Superior temporal gyrus (tissue), 1 donor: ENCODE data around the gene DIDO1.
"Not testable (repeated sequence)": the region's sequence is repeated elsewhere in the genome, so short reads cannot be mapped to it uniquely, and the experiment has no call there.

Experiments used
- DNase-seq: peaks from one replicate; pipeline ENCODE4 v3.0.0-alpha.2; 2016; ENCODE audit errors: extremely low spot score

Gene DIDO1

DNA sequence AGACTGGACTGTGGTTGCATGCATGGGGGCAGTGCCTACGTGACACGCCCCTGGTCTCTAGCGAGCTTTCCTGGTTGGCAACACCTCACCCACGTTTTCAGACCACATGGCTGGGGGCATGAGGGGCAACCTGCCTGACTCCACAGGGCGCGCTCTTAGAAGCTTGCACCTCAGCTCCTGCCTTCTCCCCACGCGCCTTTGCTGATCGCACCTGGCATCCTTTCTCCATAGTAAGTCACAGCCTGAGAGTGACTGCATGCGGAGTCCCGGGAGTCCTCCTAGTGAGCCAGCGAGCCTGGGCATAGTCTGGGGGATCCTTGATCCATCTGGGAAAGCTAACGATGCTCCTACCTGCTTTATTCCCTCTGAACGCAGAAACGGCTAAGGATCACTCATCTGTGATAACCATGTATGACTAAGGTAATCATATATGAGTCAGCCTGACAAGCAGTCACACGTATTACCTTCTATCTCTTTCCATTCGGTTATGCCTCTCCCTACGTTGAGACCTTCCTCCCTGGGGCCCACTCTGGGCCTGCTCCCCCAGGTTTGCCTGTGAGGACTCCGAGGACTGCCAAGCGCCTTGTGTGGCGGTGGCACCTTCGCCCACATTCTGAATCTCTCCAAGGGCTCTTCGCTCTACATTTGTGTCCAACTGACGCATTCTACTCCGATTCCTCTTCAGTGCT lies 69.2 kb downstream of the DIDO1 start:
- DNase-seq: no peak

DNA sequence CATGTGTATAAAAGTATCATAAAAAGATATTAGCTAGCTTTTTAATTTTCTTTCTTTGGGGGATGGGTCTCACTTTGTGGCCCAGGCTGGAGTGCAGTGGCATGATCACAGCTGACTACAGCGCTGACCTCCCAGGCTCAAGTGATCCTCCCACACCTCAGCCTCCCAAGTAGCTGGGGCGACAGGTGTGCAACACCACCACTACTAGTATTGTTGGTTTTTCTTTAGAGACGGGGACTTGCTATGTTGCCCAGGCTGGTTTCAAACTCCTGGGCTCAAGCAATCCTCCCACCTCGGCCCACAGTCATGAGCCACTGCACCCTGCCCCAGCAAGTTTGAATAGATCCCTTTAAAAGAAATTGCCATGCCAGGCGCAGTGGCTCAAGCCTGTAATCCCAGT lies 71.2 kb downstream of the DIDO1 start:
- DNase-seq: no peak

DNA sequence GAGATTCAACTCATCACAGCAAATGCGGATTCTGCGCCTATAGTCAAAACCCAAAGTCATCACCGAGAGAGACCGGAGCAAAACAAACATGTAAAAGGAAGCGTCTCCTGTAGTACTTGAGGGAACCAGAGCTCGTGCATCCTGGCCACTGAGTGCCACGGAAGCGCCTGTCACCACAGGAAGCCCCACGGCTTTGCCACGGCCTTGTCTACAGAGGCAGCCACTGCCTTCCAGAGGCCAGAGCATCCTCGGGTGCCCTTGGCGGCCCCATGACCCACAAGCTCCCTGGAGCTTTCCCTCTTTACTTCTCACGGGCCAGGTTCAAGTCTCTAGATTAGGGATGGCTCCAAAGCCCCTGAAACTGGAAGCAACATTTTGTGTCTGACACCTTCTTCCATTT lies 72.2 kb downstream of the DIDO1 start:
- no peak for DNase-seq

DNA sequence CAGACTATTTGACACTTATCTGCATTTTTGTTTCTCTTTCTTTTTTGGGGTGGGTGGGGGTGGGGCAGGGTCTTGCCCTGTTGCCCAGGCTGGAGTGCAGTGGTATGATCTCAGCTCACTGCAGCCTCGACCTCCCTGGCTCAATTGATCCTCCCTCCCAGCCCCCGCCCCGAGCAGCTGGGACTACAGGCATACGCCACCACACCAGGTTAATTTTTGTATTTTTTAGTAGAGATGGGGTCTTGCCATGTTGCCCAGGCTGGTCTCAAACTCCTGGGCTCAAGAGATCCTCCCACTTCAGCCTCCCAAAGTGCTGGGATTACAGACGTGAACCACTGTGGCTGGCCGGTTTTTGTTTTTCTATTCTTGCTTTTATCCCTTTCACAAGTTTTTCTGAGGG lies 73.0 kb downstream of the DIDO1 start:
- DNase-seq: not testable (repeated sequence)

DNA sequence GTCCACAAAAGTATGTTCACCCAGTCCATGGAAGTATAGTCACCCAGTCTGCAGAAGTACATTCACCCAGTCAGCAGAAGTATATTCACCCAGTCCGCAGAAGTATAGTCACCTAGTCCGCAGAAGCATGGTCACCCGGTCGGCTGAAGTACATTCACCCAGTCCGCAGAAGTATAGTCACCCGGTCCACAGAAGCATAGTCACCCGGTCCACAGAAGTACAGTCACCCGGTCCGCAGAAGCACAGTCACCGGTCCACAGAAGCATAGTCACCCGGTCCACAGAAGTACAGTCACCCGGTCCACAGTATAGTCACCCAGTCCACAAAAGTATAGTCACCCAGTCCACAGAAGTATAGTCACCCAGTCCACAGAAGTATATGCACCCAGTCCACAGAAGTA lies 73.5 kb downstream of the DIDO1 start:
- no peak for DNase-seq

DNA sequence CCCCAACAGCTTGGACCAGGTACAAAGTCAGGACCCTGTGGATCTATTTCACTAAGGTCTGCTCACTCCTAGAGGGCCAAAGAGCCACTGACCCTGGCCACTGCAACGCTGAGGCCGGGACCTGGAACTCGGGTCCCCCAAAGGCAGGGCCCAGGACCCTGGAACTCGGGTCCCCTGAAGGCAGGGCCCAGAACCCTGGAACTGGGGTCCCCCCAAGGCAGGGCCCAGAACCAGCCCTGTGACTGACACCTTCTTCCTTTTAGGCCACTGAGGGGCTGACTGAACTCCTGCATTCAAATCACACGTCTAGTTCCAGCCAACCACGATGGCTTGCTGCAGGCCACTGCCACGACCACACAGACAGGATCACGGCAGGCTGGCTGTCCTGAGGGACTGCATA lies 74.1 kb downstream of the DIDO1 start:
- no peak for DNase-seq

DNA sequence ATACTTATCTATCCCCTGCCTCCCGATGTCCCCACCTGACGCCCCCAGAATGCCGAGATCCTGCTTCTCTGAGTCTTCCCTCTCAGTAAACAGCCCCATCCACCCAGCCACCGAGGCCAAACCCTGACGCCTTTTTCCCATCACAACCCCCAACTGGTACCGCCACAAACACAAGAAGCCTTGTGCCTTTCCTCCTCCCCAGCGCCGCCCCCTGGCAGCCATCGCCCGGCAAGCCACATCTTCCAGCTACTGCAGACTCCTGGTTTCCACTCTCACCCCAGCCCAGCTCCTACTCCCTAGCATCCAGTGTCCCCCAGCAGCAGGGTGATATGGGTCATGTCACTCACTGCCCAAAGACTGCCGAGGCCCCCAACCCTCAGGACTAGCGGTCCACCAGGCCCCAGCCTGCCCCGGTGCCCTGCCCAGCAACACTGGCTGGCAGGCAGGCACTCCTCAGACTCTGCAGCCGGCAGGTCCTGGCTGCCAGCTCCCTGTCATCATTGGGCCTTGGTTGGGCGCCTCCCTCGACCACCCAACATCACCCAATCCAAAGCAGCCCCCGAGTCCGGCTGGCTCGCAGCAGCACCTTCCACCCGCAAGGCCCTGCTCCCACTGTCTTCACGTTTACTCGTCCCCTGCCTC lies 75.9 kb downstream of the DIDO1 start:
- DNase-seq: peak; percentile 88

DNA sequence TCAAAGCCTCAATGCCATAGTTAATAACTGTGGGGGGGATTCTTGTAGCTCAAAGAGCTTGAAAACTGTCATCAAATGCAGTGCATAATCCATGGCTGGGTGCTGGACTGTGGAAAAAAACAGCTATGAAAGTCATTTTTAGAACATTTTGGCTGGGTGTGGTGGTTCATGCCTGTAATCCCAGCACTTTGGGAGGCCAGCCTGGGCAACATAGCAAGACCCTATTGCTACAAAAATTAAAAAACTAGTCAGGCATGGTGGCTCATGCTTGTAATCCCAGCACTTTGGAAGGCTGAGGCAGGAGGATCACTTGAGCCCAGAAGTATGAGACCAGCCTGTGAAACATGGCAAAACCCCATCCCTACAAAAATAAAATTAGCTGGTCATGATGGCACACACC lies 76.9 kb downstream of the DIDO1 start:
- no peak for DNase-seq

DNA sequence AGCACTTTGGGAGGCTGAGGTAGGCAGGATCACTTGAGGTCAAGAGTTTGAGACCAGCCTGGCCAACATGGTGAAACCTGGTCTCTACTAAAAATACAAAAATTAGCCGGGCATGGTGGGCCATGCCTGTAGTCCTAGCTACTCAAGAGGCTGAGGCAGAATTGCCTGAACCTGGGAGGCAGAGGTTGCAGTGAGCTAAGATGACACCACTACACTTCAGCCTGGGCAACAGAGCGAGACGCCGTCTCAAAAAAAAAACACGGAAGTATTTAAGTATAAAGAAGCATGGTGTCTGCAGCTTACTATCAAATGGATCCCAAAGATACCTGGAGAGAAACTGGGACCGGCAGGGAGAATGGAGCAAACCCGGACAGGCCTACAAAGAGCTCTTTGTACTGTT lies 77.4 kb downstream of the DIDO1 start:
- not testable (repeated sequence) for DNase-seq

DNA sequence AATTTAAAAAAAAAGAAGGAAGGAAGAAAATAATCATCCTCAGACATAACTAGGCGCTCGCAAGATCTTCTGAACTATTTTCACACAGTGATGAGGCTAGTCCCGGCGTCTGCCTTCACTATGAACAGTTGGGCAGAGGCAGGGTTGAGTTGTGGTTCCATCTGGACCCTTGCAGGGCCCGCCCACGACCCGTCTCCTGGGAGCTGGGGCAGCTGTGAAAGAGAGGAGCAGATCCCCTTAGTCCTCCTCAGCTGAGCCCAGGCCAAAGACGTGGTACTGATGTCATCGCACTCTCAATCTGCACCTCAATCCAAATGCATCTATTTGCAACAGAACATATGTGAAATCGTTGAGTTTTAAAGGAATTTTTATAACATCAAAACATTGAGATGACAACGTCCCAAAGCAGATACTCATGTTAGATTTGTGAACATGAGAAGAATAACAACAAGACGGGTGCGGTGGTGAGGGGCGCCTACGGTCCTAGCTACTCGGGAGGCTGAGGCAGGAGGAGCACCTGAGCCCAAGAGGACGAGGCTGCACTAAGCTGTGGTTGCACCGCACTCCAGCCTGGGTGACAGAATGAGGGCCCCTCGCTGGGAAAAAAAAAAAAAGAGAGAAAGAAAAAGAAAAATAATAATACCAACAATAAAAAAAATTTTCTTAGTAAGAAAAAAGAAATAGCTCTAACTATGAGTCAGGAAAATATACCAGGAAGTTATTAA lies 80.0 kb downstream of the DIDO1 start:
- DNase-seq: peak; percentile 41

DNA sequence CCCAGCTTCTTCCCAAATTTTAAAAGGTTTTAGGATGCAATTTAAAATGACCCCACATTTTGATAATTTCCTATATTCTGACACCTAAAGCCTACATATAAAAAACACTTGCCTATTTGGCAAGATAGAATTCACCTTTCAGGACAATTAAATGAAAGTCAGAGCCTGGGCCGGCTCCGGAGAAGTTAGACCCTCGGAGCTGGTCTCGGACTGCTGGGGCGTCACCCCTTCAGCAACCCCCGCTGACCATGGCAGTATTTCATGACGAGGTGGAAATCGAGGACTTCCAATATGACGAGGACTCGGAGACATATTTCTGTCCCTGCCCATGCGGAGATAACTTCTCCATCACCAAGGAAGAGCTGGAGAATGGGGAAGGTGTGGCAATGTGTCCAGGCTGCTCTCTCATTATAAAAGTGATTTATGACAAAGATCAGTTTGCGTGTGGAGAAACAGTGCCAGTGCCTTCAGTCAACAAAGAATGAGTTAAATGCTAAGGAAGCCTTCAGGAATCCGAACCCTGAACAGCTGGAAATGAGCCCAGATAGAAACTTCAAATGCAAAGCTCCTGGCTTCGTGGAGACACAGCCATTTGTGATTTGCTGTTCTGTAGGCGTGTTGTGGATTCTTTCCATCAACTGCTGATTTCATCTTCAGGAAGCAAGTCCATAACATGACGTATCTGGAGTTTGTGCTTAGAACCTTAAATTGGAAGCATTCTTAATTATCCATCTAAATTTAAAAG lies 80.7 kb downstream of the DIDO1 start:
- DNase-seq: peak; percentile 61

DNA sequence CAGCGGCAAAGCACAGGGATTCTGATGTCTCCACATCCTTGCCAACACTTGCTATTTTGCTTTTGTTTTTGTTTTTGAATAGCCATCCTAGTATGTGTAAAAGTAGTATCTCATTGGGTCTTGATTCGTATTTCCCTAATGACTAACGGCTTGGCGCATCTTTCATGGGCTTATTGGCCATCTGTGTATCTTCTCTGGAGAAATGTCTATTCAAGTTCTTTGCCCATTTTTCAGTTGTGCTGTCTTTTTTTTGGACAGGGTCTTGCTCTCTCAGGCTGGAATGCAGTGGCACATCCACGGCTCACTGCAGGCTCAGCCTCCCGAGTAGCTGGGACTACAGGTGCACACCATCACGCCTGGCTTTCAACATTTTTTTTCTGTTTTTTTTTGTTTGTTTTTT lies 82.1 kb downstream of the DIDO1 start:
- DNase-seq: no peak

DNA sequence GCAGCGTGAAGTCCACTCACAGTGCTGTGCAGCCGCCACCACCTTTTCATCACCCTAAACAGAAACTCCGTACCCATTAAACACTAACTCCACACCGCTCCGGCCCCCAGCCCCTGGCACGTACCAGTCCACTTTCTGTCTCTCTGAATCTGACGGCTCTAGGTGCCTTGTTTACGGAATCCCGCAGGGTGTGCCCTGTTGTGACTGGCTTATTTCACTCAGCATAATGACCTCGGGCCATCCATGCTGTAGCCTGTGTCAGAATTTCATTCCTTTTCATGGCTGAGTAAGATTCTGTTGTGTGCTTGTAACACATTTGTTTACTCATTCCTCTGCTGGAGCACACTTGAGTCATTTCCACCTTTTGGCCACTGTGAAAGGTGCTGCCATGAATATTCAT lies 82.6 kb downstream of the DIDO1 start:
- DNase-seq: no peak

DNA sequence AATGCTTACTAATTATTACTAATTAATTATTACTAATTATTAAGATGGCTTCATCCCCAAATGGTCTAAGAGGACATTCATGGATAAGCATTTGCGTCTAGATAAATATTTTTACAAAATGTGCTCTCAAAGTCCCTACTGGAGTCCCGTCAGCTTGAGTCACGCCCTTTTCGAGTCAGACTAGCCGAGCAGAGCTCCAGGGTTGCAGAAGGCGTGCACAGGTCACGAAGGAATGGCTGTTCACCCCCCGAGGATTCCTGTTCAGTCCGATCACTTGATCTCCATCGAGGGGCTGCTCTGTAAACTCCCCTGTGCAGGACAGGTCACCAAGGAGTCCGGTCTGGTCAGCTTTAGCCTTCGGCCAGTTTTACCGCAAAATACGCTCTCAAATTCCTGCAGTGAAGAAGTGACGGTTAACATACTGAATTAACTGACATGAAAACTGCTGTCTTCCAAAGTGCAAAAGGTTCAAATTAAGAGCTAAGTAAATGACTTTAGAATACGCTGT lies 84.5 kb downstream of the DIDO1 start:
- no peak for DNase-seq

DNA sequence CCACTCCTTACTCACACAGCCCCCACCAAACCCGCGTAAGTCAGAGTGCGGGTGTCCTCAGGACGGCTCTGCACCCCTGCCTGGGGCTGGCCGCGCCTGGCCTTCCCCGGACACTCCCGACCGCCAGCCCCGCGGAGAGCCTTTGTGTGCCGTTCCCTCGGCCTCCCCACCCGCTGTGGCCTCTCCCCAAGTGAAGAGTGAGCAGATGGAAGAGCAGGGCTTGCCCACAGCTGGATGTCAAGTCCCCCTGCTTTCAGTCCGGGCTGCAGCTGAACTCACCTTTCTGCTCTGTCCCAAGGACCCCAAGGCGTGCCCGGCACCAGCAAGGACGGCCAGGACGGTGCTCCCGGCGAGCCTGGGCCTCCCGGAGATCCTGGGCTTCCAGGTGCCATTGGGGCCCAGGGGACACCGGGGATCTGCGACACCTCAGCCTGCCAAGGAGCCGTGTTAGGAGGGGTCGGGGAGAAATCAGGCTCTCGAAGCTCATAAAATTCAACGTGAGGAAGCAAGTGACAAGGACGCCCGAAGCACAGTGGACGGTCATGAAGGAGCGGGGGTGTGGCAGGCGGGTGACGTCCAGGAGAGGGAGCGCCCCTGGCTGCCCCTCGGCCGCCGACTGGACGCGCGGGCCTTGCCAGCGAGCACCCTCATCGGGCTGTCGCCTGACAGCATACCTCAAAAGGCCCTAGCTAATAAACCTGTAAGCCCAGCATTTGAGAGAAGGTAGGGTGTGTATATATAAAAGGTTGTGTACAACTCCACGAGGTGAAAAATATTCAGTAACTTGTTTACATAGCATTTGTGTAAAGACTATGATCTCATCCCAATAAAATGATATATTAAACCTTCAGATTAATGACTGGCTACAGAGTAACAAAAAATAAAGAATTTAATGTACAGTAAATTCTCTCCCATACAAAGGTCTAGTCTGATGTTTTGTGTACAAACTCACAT lies 85.8 kb downstream of the DIDO1 start:
- no peak for DNase-seq

DNA sequence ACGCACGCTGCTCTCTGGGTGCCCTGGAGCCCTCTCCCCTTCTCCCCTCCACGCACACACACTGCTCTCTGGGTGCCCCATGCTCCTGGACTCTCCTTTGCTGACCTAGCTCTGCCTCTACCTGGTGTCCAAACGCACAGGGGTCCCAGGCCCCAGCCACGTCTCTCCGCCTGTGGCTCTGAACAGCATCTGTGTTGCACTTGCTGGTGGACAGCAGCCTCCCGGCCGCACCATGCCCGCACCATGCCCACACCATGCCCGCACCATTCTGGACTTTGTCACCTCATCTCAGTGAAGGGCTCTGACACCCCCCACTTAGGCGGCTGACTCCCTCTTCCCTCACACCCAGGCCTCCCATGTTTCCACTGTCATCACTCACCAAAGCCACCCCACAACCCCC lies 86.5 kb downstream of the DIDO1 start:
- no peak for DNase-seq

DNA sequence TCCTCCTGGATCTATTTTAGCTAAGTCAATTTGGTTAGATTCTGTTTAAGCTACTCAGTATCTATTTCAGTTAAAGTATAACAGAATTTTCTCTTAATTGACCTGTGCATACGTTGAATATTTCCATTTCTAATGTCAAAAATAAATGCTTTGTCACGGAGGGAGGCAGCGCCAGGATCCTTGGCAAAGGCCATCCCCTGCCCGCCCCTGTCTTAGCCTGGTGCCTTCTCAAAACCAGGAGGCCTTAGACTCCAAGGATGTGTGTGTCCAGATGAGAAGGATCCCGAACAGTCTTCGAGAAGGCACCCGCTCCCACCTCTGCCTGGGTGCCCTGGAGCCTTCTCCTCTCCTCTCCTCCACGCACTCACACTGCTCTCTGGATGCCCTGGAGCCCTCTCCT lies 87.0 kb downstream of the DIDO1 start:
- no peak for DNase-seq

DNA sequence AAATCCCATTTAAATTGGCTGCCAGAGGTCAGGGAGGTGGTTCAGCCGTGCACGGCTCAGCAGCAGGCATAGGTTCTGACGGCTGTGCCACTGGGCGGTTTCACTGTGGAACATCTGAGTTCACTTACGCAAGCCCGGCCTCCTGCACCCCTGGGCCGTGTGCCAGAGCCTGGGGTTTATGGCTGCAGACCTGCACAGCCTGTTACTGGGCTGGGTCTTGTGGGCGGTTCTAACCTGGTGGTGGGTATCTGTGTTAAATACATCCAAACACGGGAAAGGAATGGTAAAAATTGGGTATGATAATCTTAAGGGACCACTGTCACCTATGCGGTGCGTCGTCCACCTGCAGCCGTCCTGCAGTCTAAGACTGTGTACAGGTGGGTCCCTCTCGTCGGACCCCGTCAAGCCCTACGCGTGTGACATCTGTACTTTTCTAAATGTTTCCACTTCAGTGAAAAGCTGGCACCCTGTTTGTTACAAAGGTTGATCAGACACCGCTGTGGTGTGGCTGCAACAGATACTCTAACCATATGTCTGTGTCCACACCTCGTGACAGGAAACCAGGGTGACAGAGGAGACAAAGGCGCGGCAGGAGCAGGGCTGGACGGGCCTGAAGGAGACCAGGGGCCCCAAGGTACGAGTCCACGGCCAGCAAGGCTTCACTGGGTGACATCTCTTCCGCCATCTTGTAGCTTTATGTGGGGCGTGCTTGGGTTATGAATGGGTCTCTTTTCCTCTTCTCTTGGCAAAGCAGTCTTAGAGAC lies 88.0 kb downstream of the DIDO1 start:
- no peak for DNase-seq

DNA sequence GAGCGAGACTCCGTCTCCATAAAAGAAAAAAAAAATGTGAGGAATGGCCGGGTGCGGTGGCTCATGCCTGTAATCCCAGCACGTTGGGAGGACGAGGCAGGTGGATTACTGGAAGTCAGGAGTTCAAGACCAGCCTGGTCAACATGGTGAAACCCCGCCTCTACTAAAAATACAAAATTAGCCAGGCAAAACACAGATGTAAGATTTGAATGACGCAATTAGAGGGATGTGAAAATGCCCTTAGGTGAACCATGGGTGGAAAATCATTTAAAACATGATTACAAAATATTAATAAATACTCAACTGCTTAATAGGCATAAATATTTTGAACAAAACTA lies 88.5 kb downstream of the DIDO1 start:
- DNase-seq: no peak

DNA sequence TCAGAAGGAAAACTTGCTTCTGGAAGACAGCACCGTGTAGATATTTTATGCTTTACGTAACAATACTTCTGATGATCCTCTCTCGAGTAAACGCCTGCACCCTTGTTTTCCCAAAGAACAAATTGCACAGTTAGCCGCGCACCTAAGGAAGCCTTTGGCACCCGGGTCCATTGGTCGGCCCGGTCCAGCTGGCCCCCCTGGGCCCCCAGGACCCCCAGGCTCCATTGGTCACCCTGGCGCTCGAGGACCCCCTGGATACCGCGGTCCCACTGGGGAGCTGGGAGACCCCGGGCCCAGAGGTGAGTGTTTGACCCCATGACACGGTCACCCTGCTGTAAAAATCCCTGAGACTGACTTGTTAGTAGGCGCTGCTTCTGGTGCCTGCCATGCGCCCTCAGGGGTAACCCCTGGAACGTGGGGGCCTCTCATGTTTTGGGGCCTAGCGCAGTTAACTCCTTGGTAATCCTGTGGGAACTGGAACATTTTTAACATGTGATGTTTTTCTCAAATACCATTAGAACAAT lies 89.3 kb downstream of the DIDO1 start:
- DNase-seq: no peak
